ENCODE data around the gene GAS6. TPM values are rescaled to one million over a fixed set of nuclear protein-coding genes. Genes with fewer than 3 reads are reported as not detected.

GAS6 gene
- total and polyA plus RNA-seq, 2 donors (not counting 3 experiments of a cell fraction or from before 2014, with no cell fraction given) = 69.2 to 109 TPM

GRCh38 chr13:113855012-113855921, 8.6 kb downstream of the GAS6 start:
- intact Hi-C loops (cut with micrococcal nuclease) = no loop called here
- Histone ChIP-seq H3K4me1 (ENCODE audit: control insufficient read depth, extremely low read depth, insufficient read depth, low read length) (no peaks in the 10 kb centered on the region), H3K36me3 (ENCODE audit: control insufficient read depth in 2 of 2, extremely low read depth in 1 of 2, insufficient read depth in 2 of 2, low read length in 2 of 2) (no peaks in the 10 kb centered on the region), H3K27me3 (ENCODE audit: control insufficient read depth in 2 of 2, insufficient read depth in 2 of 2, low read length in 2 of 2) (no peaks in the 10 kb centered on the region), H3K9ac (replicated peaks; ENCODE audit: extremely low read depth, insufficient read depth, low read length) (no peak overlapping the region), H3K27ac (ENCODE audit: insufficient read depth, low read depth, low read length) (no peak overlapping the region), H3K79me2 (ENCODE audit: control insufficient read depth, insufficient read depth, low read length) (no peaks in the 10 kb centered on the region), H3K4me2 (ENCODE audit: insufficient read depth, low read length) (no peak overlapping the region), H4K20me1 (replicated peaks; ENCODE audit: control insufficient read depth, extremely low read depth, insufficient read depth, low read length) (no peaks in the 10 kb centered on the region), H3K4me3 (replicated peaks in 1 of 3; ENCODE audit: insufficient read depth in 1 of 3, low read depth in 1 of 3, low read length in 3 of 3) (no peak overlapping the region), H3K9me3 (replicated peaks; ENCODE audit: control insufficient read depth, insufficient read depth, low read length) (no peaks in the 10 kb centered on the region), H3K9me1 (replicated peaks; ENCODE audit: control insufficient read depth, extremely low read depth, insufficient read depth, low read length) (no peaks in the 10 kb centered on the region), H2AFZ (ENCODE audit: low read depth, low read length) (no peak overlapping the region)
- ChIA-PET CTCF (interaction anchor here (1.2 to 2.4 kb wide), 4 partner anchors 18 to 92 kb away, joined by 3 to 6 read pairs (median 4); no protein-coding TSS in a partner anchor), POLR2A (no interaction called here)
- no peak for FAIRE-seq
- TF ChIP-seq FOS (IDR thresholded peaks at IDR 0.05; ENCODE audit: borderline replicate concordance, insufficient read depth, low read length) = no peak
- no peak for TF ChIP-seq MYC (IDR thresholded peaks at IDR 0.05; ENCODE audit: low read depth, low read length)
- no peak for TF ChIP-seq GATA2 (IDR thresholded peaks at IDR 0.05; ENCODE audit: insufficient read depth, insufficient read length, low read depth, low read length)
- TF ChIP-seq POLR2A (IDR thresholded peaks at IDR 0.05; ENCODE audit: low read depth, low read length) = no peak
- TF ChIP-seq MAX (IDR thresholded peaks at IDR 0.05; ENCODE audit: insufficient read depth, insufficient read length) = no peak
- TF ChIP-seq JUN (IDR thresholded peaks at IDR 0.05; ENCODE audit: borderline replicate concordance, insufficient read depth, insufficient read length, low read depth) = no peak
- no peak for TF ChIP-seq EZH2 (IDR thresholded peaks at IDR 0.05; ENCODE audit: borderline replicate concordance, low read depth, low read length, severe bottlenecking)
- no peak for TF ChIP-seq POLR2AphosphoS5 (IDR thresholded peaks at IDR 0.05; ENCODE audit: insufficient read depth, low read depth, low read length)
- TF ChIP-seq CTCF (IDR thresholded peaks at IDR 0.05; ENCODE audit: extremely low read depth in 1 of 2, insufficient read depth in 1 of 2, low read depth in 1 of 2, low read length in 2 of 2) = no peak
- dilution Hi-C loops (cut with MboI; ENCODE audit: extremely low pct_ligation_motif_present, low sequenced_read_pairs) = no loop called here
- BruUV-seq (replicated peaks) = no TSS peak
- no peak for DNase-seq (ENCODE audit: low read depth, low spot score)

Measured in endothelial cell of umbilical vein (primary cell).